Measurements from ENCODE around the gene PCSK6.

PCSK6 gene

GRCh38 chr15:101439285-101439919 is 50.1 kb downstream of the PCSK6 start:
- TF ChIP-seq GATA2 (IDR thresholded peaks at IDR 0.05; ENCODE audit: low read depth, low read length): no peak
- no peak for TF ChIP-seq GATA3 (IDR thresholded peaks at IDR 0.05; ENCODE audit: low read depth, low read length)

GRCh38 chr15:101438482-101439284 is 50.8 kb downstream of the PCSK6 start:
- TF ChIP-seq GATA3 (IDR thresholded peaks at IDR 0.05; ENCODE audit: low read depth, low read length): no peak
- TF ChIP-seq GATA2 (IDR thresholded peaks at IDR 0.05; ENCODE audit: low read depth, low read length): no peak

DNA sequence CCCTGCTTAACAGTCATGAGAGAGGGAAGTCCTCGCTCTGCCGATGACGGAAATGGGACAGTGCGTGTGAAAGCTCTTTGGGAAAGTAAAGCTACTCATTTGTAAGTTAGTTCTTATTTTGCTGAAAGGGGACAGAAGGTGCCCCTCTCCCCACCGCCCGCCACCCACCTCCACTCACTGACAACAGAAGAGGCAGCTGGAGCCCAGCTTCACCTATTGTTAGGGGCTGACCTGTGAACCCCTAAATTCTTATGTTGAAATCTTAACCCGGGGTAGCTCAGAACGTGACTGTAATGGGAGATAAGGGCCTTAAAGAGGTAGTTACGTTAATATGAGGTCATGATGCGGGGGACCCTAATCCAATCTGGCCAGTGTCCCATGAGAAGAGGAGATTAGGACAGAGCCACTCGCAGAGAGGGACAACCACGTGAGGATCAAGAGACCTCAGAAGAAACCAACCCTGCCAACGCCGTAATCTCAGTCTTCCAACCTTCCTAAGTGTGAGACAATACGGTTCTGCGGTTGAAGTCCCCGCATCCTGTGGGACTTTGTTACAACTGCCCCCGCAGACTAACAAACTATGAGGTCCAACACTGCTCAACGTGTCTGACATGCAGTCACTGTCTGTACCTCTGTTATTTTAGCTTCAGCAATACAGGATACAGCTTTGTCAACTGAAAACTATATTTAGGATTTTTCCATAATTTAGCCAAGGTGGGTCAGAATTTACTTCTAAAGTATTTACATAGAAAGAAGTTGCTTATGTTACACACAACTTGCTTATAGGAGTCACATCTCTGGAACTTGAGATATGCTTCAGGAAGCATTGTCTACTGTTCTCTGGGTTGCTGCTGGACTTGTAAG is 51.7 kb downstream of the PCSK6 start:
- TF ChIP-seq GATA2 (IDR thresholded peaks at IDR 0.05; ENCODE audit: low read depth, low read length): no peak
- TF ChIP-seq GATA3 (IDR thresholded peaks at IDR 0.05; ENCODE audit: low read depth, low read length): no peak

- TF ChIP-seq GATA3 (IDR thresholded peaks at IDR 0.05; ENCODE audit: low read depth, low read length) (no peak), GATA2 (IDR thresholded peaks at IDR 0.05; ENCODE audit: low read depth, low read length) (no peak)
Measured at GRCh38 chr15:101437209-101437608, 52.3 kb downstream of the PCSK6 start.

DNA sequence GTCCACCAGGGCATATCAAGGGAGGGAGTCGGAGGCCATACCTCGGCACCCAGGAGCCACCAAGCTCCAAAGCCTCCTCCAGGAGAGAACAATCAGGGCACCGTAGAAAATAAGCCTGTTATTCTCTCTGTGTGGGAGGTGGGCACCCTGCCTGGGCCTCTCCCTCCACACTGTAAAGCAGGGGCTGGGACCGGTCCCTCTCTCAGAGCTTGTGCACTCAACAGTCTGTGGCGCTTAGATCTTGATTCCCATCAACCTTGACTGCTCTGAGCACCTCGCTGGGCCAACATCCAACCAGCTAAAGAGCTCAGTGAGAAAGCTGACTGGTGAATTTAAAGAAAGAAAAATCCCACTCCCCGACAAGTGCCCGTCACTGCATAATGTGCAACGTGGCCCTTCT is 53.0 kb downstream of the PCSK6 start:
- TF ChIP-seq GATA3 (IDR thresholded peaks at IDR 0.05; ENCODE audit: low read depth, low read length): no peak
- no peak for TF ChIP-seq GATA2 (IDR thresholded peaks at IDR 0.05; ENCODE audit: low read depth, low read length)

DNA sequence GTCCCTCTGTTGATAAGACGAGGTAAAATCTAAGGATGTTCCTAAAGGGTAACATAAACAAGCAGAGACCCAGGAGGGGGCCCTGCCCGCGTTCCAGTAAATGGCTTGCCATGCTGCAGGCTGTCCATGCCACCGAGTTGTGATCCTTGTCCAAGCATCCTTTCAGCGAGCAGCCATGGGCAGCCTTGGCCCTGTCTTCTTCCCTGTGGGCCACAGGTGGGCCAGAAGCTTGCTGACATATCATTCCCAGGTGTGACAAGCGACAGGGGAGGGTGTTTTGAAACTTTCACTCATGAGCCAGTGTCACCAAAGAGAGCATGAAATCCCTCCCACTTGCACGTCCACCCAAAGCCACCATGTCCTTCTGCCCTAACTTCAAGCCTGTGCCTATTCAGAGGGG is 53.7 kb downstream of the PCSK6 start:
- TF ChIP-seq GATA3 (IDR thresholded peaks at IDR 0.05; ENCODE audit: low read depth, low read length): no peak
- TF ChIP-seq GATA2 (IDR thresholded peaks at IDR 0.05; ENCODE audit: low read depth, low read length): no peak

- TF ChIP-seq GATA2 (IDR thresholded peaks at IDR 0.05; ENCODE audit: low read depth, low read length): no peak
- TF ChIP-seq GATA3 (IDR thresholded peaks at IDR 0.05; ENCODE audit: low read depth, low read length): no peak
Measured at GRCh38 chr15:101434032-101434920, 55.2 kb downstream of the PCSK6 start.

GRCh38 chr15:101433396-101433795 is 56.1 kb downstream of the PCSK6 start:
- no peak for TF ChIP-seq GATA3 (IDR thresholded peaks at IDR 0.05; ENCODE audit: low read depth, low read length)
- no peak for TF ChIP-seq GATA2 (IDR thresholded peaks at IDR 0.05; ENCODE audit: low read depth, low read length)

- TF ChIP-seq GATA2 (IDR thresholded peaks at IDR 0.05; ENCODE audit: low read depth, low read length) (no peak), GATA3 (IDR thresholded peaks at IDR 0.05; ENCODE audit: low read depth, low read length) (no peak)
Measured at GRCh38 chr15:101432982-101433381, 56.5 kb downstream of the PCSK6 start.

DNA sequence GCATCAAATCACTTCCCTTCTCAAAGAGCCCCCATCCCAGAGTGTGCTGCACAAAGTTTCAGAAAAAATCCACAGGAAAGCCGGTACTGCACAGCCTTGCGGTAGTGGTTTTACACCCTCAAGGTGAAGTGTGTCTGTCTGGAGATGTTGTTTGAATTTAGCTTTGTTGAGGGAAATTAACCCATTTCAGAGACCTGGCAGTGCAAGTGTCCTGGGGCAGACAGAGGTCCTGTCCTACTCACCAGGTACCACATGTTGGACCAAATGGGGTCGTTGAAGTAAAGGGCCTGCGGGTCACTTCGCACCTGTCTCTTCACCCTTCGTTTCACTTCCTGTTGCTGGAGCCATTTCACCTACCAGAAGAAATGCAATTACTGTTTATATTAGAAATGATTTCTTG is 57.8 kb downstream of the PCSK6 start:
- TF ChIP-seq GATA2 (IDR thresholded peaks at IDR 0.05; ENCODE audit: low read depth, low read length): no peak
- no peak for TF ChIP-seq GATA3 (IDR thresholded peaks at IDR 0.05; ENCODE audit: low read depth, low read length)

DNA sequence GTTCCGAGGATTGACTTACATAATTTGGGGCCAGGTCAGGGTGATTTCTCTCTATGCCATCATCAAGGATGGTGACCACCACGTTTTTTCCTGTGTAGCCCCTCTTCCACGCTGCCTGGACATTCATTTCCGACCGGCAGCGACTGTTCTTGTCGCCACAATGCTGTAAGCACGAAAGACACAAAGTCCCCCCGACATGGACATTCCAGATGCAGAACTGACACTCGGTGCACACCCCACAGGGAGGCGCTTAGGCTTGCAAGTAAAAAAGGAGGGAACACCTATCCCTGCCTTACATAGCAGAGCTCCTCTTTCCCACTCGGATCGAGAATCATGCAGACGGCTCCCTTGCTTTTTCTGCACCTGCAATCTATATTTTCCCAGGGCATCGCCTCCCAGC is 58.2 kb downstream of the PCSK6 start:
- TF ChIP-seq GATA3 (IDR thresholded peaks at IDR 0.05; ENCODE audit: low read depth, low read length) (no peak), GATA2 (IDR thresholded peaks at IDR 0.05; ENCODE audit: low read depth, low read length) (no peak)

GRCh38 chr15:101429646-101430045 is 59.9 kb downstream of the PCSK6 start:
- TF ChIP-seq GATA3 (IDR thresholded peaks at IDR 0.05; ENCODE audit: low read depth, low read length) (no peak), GATA2 (IDR thresholded peaks at IDR 0.05; ENCODE audit: low read depth, low read length) (no peak)

- no peak for TF ChIP-seq GATA3 (IDR thresholded peaks at IDR 0.05; ENCODE audit: low read depth, low read length)
- TF ChIP-seq GATA2 (IDR thresholded peaks at IDR 0.05; ENCODE audit: low read depth, low read length): no peak
Measured at GRCh38 chr15:101429191-101429590, 60.3 kb downstream of the PCSK6 start.
